ACHN (cell line): ENCODE data around the gene QARS1.

Experiments
- DNase-seq: peaks from one replicate; pipeline ENCODE4 v3.0.0-alpha.2; 2015
- in situ Hi-C: cut with HindIII; loops from 2 replicates; pipeline ENCODE4 v1.10.0; 2017; ENCODE audit warnings: low sequenced_read_pairs, low pct_ligation_motif_present, low pct_unique_long_range_greater_than_20kb

Gene QARS1

DNA sequence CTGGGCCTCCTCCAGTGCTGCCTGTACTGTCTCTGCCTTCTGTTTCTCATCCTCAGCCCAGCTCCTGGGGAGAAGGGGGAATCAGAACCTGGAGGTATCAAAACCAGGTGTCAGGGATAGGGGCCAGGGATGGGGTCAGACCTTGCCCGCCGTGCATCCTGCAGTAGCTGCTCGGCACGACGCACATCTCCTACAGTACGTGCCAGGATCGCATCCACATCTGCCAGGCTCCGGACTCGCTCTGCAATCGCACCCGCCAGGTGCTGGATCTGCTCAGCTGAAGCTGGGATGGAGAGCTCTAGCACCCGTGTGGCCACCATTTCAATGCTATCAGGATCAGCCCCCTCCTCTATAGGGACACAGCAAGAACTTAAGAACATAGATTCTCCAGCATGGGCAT lies 17.5 kb upstream of the QARS1 start:
- in situ Hi-C loops = no loop called here
- DNase-seq = no peak

DNA sequence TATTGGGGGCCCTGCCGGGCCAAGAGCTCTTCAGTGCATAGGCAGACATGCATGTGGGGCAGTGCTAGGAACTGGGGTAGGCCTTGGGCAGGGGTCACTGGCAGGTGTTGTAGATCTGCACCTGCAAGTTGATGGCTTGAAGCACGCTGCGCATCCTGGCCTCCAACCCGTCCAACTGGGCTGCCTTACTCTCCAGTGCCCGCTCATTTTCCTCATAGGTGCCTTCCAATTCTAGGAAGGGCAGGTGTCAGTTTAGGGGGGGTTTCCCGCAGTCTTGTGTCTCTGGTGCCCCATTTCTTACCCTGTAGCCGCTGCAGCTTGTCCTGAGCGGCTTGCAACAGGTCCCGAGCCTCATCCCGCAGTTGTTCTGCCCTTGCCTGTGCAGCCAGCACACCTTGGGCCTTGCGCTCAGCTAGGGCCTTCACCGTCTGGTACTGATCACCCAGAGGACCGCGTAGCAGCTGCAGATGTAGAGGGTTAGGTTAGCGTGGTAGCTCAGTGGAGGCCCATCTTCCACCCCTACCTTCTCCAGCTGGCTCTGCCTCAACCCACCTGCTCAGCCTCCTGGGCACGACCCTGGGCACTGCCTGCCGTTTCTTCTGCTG lies 16.7 kb upstream of the QARS1 start:
- no peak for DNase-seq
- in situ Hi-C loops = no loop called here

DNA sequence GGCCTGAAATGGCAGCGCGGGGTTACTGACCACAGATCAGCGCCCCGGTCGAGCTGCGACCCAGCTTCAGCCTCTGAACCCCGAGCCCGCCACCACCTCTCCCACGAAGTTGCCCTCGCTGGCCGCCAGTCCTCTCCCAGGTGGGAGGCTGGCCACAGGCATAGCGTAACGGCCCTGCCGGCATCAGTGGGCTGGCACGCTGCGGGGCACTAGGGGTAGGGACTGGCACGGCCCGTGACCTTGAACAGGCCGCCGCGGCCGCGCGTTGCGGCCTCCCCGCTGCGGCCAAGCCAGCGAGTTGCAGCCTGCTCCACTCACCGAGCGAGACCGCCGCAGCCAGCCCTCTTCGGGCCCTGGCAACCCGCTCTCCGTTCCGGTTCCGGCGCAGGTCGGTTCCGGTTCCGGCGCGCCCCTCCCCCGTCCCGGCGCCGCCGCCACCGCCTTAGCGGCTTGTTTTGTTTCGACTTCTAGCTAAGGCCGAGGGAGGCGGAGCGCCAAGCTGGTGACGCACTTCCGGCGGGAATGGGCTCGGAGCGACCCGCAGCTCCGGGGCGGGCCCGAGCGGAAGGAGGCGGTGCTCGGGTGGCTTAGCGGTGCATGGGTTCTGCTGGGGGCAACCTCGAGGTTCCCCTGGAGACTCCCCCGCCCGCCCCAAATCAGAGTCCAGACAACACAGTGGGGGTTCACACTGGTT lies 16.0 kb upstream of the QARS1 start, which contains the start of gene USP19:
TSS of gene USP19 (minus strand) at position 386 of the 694 bp plus-strand sequence. CDS start 1,678 bp downstream, outside the sequence.
- peak; percentile 89 for DNase-seq
- in situ Hi-C loops = no loop called here

DNA sequence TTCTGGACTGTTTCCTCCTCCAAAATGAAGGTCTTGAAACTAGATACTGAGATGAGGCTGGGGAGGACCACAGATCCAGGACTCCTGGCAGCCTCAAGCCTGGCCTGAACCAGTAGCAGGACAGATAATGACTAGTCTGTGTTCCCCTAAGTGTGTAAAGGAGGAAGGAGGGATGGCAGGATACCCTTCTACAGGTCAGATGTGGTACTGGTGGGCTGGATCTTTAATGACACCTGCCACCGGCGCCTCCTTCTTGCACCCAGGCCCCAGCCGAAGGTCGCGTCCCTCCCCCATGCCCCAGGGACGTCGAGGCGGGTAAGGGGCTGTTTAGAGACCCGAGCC lies 15.5 kb upstream of the QARS1 start:
- no peak for DNase-seq
- in situ Hi-C loops = no loop called here

DNA sequence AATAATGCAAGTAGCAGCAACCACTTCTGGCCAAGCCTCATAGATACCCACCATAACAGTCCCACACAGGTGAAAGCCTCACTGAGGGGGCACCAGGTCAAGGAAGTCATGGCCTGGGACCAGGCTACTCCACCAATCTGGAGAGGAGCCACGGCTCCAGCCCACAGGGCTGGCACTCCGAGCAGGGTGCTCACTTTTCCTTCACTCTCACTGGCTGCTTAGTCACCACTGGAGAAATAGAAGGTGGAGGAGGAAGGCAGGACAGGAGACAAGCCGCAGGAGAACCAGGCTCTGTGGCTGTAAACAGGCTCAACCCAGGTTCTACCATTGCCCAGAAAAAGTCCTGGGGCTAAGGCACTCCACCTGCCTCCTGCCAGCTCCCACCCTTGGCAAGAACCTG lies 14.9 kb upstream of the QARS1 start:
- in situ Hi-C loops = no loop called here
- no peak for DNase-seq

DNA sequence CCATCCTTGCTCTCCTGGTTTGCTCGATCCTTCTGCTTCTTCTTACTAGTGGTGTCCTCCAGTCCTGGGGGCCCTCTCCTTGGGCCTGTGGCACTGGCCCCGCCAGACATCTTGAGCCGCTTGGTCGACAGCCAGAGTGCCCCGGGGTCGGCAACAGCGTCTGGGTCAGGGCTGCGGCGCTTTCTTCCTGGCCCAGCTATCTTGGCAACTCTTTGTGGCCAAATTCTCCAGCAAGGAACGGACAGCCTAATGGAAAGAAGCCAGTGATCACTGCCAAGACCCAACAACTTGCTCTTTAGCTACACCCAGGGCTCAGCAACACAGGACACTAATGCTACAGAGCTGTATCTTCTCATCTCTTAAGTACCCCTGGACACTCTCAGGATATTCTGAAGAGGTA lies 14.5 kb upstream of the QARS1 start:
- in situ Hi-C loops = no loop called here
- DNase-seq = no peak

DNA sequence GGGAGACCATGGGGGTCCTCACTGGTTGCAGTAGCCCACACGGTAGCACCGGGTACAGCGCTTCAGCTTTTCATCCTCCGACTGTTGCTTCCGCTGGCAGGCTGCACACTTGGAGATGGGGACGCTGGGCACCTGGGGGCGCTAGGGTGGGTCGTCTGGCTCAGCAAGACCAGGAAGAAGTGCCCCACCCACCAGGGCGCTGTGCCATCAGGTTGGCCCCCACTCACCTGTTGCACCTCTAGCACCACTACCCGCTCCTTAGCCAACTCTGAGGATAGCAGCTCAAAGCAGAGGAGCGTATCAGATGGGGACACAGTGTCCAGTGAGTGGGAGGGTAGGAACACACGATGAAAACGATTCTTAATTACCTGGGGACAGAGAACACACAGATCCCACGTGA lies 7.7 kb upstream of the QARS1 start:
- in situ Hi-C loops = no loop called here
- DNase-seq = no peak

DNA sequence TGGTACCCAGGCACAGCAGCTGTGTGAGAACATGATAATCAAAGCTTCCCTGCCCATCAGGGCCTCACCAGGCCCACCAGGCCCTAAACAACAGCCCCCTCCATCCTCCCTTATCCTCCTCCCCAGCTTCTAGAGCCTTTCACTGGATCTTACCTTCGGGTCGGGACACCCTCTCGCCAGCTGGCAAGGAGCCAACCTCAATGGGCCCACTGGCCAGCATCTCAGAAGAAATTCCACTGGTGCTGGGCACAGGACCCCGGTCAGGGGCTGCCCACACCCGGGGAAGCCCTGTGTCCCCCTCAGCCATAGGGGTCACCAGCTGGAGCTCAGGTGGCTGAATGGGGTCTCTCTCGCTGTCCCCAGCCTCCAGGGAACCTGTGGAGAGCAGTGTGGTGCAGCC lies 6.8 kb upstream of the QARS1 start:
- in situ Hi-C loops = no loop called here
- DNase-seq = no peak

DNA sequence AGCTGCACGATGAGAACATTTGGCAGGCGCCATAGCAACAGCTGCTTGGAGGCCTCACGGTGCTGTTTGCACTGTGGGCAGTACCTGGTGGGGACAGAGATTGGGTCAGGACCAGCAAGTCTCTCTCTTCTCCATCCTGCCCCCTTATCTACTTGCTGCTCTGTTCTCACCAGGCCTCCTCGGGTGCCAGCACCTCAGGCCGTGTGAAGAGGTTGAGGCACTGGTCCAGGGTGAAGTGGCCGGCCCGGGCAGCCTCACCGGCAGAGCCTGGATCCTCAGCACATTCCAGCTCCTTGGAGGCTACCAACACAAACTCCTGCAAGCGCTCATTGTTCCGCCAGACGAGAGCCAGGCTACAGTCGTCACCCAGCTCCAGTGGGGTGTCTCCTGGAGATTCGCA lies 6.2 kb upstream of the QARS1 start:
- in situ Hi-C loops = no loop called here
- no peak for DNase-seq

DNA sequence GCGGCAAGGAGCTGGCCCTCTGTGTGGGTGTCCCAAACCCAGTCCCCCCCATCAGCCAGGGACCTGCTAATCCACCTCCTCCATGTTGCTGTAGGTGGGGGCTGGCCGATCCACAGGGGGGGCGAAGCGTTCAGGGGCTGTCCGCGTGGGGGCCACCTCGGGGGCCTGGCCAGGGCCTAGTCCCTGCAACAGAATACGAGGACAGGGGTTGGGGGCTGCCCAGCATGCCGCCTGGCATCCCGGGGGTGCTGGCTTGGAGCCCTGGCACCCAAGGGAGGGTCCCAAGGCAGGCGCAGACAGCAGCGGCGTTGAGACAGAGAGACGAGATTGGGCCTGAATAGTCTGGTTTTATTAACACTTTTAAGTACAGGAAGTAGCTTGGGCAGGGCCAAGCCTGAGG lies 3.8 kb upstream of the QARS1 start:
- no peak for DNase-seq
- in situ Hi-C loops = no loop called here

DNA sequence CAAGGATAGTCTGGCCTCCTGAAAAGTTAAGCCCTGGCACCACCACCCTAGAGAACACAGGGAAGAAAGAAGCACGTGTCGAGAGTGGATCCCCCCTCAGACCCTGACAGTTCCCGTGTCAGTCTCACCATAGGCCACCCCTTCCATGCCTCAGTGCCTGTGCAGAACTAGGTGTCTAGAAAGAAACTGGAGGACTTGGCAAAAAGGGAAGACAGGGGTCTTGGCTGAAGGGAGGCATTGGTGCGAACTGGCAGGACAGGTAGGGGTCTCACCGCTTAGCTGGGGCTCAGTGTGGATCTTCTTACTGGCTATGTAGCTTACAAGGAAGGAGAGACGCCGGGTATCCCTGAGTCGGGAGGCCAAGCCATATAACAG lies 518 bp downstream of the QARS1 start:
- in situ Hi-C loops = no loop called here
- DNase-seq = no peak

DNA sequence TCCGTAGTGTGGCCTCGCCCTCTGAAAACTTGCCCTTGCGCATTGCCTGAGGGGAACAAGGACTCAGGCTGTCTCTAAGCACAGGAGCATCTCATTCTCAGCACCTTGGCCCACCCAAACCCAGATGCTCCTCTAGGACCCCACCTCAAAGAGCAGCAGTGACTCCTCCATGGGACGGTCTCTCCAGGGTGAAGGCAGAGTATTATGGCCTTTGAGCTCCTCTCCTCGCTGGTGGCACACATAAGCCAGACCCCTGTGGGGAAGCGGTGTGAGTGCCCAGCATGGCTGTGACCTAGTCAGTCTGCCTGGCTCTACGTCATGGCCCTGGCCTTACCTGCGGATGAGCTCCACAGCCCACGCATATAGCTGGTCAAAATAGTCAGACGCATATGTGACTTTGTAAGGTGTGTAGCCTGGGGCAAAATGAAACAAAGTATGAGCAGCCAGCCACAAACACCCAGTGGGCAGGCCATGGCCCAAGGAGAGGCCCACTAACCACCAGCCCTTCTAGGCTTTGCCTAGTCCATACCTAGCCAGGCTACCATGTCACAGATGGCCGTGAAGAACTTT lies 4.4 kb downstream of the QARS1 start:
- in situ Hi-C loops = no loop called here
- no peak for DNase-seq

DNA sequence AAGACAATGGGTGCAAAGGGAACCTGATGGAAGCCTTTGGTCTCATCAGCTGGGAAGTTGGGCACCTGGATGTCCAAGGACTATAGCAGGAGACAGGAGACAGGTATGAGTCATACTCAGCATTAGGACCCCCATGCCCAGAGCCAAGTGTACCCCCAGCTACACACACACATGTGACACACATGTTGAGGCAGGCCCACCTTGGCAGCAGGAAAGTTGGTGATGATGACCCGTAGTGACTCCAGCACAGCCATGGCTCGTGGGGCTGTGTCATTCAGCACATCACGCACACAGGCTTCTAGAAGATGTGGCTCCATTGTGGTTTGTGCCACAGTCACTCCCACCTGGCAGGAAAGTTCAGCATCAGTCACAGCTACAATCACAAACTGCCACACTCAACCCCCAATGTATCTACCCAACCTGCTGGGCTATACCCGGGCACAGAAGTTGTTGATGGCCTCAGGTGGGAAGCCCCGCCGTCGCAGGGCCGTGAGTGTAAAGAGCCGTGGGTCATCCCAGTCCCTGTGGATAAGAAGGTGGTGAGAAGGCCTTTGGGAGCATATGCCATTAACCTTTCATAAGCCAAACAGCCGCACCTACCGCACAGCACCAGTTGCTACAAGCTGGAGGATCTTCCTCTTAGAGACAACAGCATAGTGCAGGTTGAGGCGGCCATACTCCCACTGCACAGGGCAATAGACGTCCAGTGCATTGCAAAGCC lies 5.5 kb downstream of the QARS1 start:
- DNase-seq = no peak
- in situ Hi-C loops = no loop called here

DNA sequence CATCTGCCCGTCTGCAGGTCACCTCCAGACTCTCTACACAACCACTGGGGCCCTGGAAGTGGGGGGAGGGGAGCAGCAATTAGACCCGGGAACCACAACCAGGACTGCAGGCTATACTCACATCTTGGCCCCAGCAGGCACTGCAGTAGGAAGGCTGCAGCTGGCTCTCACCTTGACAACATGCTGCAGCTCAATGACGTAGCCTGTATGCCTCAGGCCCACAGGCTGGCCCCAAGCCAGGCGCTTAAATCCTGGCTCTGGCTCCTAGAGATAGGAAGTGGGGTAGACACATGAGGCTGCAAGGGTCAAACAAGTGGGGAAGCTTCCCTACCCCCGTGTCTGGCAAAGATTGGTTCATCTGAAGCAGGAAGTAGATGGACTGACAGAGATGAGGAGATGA lies 6.1 kb downstream of the QARS1 start:
- no peak for DNase-seq
- in situ Hi-C loops = no loop called here

DNA sequence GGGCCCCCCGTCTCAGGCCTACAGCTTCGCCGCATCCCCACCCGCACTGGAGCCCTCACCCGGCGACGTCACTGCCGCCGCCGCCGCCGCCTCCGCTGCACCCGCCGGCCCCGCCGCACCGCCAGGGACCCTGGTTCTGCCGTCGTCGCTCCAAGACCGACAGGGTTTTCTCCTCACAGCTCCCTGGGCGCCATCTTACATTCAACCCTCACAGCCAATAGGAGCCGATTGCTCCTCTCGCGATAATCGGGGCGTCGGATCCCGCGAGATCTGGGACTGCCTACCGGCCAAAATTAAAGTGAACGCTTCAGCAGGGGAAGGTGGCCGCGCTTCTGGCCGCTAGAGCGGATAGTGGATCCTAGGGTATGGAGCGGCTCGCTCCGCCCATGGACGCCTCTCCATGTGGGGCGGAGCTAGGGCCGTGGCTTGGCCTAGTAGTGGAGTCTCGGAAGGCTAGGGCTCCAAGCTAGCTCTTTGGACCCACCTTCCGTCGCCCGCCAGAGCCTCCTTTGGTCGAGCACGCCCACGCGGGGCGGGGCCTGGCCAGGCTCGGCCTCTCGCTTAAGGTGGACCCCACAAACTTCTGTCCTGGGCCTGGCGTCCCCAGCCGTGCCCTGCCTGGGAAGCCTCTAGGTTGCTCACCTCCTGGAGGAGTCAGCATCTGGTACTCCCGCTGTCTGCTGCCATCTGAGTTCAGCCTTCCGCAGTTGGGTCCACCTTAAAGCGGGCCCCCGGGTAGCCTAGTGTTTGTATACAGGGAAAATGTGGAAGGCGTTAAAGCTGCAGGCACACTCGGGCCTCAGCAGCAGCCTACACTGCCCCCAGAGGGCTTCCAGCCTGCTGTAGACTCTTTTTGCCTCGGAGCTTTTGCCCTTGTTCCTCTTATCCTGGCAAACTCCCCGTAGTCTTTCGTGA lies 10.4 kb downstream of the QARS1 start, which contains the start of gene QRICH1:
TSS of gene QRICH1 (minus strand) at position 219 of the 915 bp plus-strand sequence. CDS start 17,054 bp downstream, outside the sequence.
- in situ Hi-C loops = no loop called here
- peak; percentile 97 for DNase-seq

DNA sequence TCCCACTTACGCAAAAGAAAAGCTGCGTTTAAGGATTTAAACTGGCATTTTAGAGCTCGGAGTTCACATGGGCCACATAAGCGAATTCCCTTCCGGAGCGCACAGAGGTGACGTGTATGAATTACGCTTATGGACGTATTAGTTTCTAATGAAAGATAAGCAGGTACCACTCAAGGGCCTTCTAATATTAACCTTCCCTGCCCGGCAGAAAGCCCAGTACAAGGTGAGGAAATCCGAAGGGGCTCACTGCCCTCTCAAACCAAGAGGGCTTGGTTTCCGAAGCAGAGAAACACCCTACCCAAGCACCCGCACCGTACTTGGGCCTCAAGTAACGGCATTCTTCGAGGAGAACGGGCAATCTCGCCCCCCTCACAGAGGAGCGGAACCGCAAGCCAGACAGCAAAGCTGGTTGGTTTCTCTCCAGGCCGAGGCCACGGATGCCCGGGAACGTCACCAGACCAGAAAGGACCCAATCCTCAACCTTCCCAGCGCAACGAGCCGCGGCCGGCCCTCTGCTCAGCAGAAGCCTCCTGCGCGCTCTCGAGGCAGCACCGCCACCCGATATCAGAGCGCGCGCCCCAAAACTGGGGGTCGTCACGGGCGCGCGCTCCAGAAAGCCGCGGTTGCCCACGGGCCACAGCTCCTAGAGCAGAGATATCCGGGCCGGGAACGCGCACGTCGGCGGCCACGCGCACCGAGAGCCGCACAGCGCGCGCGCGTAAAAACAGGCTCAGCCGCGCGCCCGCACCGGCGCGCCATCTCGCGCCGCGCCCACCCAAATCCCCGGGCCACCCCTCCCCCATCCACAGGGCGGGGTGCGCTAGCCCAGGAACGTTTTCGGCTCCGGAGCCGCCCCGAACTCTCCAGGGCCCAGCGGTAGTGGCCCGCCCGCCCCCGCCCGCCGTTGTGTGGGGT lies 11.4 kb downstream of the QARS1 start:
- in situ Hi-C loops = no loop called here
- DNase-seq = peak; percentile 80

DNA sequence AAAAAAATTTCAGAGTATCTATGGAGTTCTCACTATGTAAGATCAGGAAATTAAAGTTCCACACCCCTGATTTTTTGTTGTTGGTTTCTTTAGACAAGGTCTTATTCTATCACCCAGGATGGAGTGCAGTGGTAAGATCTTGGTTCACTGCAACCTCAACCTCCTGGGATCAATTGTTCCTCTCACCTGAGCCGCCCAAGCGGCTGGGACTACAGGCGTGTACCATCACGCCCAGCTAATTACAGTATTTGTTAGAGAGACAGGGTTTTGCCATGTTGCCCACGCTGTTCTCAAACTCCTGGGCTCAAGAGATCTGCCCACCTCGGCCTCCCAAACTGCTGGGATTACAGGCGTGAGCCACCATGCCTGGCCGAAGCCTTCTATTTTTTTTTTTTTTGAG lies 23.1 kb downstream of the QARS1 start:
- DNase-seq = no peak
- in situ Hi-C loops = no loop called here

DNA sequence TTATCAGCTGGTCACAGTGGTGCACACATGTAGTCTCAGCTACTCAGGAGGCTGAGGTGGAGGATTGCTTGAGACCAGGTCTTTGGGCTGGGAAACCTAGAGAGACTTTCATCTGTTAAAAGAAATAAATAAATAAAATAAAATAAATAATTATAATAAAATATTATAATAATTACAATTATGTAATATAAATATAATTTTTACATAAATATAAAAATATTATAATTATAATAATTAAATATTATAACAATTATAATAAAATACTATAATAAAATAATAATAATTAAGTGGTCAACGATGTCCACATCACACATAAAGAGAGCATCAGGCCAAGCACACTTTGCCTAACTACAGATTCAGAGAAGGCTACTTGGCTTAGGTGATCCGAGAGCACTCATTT lies 25.3 kb downstream of the QARS1 start:
- no peak for DNase-seq
- in situ Hi-C loops = no loop called here
